ENCODE measurements around the gene PIGQ.

The PIGQ gene

DNA sequence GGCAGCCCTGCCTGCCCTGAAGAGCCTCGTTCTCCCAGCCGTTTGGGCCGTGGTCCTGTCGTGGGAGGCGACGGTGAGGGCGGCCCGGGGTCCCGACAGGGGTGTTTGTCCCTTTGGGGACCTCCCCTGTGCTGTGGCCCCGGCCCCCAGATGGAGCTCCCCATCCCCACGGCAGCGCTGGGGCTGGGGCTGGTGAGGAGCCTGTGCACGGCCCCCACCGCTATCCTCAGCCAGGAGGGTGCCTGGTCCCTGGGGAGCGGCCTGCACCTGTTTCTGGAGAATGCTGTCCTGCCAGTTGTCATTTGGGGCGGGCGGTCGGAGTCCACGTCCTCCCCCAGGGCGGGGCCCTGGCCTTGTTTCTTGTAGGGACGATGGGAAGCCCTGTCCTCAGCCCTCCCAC lies 35.6 kb upstream of the PIGQ start:
- DNase-seq (ENCODE audit: low read depth, low spot score): no peak

GRCh38 chr16:534856-535445 lies 34.8 kb upstream of the PIGQ start:
- DNase-seq (ENCODE audit: low read depth, low spot score): no peak

- no peak for DNase-seq (ENCODE audit: low read depth, low spot score)
Measured at GRCh38 chr16:535446-536405, 34.0 kb upstream of the PIGQ start.

DNA sequence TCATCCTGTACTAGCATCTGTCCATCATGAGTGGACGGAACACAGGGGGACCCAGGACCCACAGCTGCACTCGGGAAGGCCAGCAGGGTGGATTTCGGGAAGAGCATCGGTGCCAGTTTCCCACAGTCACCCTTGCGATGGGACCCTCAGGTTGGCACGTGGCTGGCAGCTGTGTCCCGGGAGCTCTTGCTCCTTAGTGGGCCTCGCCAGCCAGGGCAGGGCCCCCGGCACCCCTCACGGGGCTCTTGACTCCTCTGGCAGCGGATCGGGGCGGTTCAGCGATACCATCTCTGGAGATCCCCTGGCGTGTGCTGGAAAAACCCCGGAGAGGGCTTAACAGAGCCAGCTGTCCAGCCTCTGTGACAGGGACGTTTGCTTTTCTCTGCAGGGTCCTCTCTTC lies 33.0 kb upstream of the PIGQ start:
- DNase-seq (ENCODE audit: low read depth, low spot score): no peak

DNA sequence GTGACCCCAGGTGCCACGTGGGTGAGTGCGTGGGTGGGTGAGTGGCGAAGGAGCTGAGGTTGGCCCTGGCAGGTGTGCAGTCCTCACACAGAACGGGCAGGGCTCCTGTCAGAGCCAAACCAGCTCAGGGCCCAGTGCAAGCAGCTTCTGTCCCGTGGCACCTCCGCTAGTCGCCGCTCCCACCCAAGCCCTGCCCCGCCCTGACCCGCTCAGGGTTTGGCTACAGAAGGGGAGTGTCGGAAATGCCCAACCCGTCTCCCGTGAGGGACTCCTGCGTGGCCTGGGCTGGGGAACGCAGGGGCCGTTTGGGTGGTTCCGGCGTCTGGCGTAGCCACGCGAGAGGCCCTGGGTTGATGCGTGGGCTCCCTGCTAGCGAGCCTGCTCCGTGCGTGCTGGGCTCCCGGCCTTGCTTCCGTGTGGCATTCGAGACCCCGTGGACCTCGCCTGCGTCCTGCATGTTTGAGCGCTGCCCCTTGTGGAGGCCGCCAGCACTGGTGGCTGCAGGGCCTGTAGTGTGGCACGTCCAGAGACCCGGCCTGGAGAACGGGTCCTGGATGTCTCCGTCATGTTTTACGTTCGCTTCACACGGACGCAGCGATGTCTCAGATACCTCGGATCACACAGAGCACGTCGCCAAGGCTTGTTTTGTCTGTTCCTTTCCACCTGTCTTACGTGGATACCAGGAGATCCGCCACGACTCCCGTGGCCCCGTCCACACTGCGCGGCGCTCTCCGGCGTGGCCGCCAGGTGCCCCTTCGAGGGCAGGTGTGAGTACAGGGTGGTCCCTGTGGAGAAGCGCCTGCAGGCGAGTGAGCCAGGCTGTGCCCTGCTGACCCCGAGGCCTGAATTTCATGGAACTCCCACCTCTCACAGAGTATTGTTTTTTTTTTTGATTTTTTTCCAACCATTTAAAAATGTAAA lies 32.1 kb upstream of the PIGQ start:
- no peak for DNase-seq (ENCODE audit: low read depth, low spot score)

- no peak for DNase-seq (ENCODE audit: low read depth, low spot score)
Measured at GRCh38 chr16:539901-540530, 29.8 kb upstream of the PIGQ start.

DNA sequence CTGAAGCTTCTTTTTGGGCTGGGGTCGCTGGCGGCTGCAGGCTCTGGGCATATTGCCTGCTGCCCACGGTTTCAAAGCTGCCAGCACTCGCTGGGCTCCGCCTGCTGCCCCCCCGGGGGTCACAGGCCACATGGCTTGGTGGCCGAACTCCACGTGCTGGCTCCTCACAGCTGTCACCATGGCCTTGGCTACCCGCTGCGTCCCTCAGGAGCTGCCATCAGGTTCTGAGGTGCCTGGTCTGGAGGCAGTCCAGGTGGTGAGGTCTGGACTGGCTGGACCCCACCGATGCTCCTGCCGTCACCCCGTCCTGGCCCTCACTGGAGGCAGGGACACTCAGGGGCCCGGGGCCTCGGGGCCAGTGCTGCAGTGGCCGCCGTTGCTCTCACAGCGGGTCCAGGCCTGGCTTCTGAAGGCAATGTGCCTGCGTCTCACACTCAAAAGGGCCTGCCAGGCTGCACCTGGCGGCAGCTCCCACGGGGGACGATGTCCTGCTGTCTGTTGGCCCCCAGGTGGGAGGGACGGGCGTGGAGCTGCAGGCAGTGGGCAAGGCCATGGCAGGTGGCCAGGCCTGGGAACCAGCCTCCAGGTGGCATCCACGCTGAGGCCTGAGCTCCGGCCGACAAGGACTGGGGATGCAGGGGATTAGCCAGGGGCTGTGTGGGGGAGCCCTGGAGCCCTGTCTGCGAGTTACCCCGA lies 29.0 kb upstream of the PIGQ start:
- DNase-seq (ENCODE audit: low read depth, low spot score): no peak

DNA sequence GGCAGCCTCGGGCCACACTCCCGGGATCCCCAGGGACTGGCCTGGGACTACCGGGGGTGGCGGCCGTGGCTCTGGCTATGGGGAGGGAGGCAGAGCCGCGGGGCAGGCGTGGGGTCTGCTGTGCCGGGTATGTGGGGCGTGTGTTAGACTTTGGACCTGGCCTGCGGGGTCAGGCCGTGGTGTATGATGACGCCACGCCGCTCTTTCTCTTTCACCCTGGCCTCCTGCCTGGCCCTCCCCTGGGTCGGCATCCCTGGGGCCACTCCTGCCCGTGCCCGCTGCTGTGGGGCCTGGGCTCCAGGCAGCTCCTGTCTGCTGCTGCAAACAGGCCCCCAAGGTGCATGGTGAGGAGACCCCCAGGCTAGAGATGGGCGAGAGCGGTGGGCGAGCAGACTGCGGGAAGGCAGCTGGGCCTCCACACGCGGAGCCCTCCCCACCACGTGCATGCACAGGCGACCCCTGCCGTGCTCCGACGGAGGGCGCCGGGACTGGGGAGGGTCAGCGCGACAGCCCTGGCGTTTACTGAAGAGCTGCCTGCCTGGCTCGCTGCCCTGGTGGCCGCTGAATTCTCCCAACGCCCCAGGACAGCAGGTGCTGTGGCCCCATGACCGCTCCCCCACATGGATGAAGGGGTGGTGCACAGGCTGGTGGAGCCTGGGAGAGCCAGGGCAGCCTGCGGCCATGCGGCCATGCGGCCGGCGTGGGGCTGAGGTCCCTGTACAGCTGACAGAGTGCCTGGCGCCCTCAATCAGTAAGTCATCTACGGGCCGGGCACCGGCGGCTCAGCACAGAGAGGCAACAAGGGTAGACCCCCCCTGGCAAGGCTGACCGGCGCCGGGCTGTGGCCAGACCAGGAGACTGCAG lies 26.2 kb upstream of the PIGQ start:
- DNase-seq (ENCODE audit: low read depth, low spot score): no peak

DNA sequence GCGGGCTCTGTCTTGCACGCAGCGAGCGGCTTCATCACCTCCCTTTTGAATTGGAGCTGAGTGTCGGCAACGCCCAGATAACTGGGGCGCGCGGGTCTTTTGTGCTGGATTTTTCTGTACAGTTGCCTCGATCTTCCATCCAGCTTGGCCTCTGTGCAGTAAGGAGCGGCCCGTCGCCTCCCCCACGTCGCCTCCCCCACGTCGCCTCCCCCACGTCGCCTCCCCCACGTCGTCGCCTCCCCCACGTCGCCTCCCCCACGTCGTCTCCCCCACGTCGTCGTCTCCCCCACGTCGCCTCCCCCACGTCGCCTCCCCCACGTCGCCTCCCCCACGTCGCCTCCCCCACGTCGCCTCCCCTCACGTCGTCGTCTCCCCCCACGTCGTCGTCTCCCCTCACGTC lies 25.3 kb upstream of the PIGQ start:
- no peak for DNase-seq (ENCODE audit: low read depth, low spot score)

- DNase-seq (ENCODE audit: low read depth, low spot score): no peak
Measured at GRCh38 chr16:546909-547770, 22.6 kb upstream of the PIGQ start.

GRCh38 chr16:548586-548985 lies 21.2 kb upstream of the PIGQ start:
- no peak for DNase-seq (ENCODE audit: low read depth, low spot score)

DNA sequence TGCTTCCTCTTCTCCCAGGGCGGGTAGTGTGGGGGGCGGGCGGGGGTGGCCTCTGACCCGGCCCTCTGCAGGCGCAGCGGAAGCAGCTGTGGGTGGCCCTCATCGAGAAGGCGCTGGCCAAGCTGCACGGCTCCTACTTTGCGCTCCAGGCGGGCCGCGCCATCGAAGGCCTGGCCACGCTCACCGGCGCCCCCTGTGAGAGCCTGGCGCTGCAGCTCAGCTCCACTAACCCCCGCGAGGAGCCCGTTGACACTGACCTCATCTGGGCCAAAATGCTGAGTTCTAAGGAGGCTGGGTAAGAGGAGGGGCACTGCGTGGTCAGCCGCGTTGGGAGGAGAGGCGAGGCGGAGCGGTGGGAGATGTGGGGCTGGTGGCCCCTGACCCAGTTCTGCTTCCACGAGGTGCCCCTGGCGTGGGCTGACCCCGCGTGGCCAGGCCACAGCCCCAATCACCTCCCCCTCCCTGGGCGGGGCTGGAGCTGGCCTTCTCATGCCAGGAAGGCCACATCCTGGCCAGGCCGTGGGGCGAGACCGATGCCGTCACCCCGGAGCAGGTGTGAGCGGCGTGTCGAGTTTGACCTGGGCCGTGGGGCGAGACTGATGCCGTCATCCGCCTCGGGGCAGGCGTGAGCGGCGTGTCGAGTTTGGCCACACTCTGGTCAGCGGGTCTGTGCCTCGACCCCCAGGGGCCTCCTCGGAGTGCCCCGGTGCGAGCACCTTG lies 20.1 kb upstream of the PIGQ start:
- DNase-seq (ENCODE audit: low read depth, low spot score): no peak

DNA sequence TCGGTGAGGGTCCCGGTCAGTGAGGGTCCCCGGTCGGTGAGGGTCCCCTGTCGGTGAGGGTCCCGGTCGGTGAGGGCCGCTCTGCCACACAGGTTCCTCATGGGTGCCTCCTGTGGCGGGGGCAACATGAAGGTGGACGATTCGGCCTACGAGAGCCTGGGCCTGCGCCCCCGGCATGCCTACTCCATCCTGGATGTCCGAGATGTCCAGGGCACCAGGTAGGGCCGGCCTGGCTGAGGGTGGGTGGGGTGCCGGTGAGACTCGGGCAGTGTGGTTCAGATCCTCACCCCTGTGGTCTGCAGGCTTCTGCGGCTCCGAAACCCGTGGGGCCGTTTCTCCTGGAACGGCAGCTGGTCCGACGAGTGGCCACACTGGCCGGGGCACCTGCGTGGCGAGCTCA lies 18.6 kb upstream of the PIGQ start:
- no peak for DNase-seq (ENCODE audit: low read depth, low spot score)

DNA sequence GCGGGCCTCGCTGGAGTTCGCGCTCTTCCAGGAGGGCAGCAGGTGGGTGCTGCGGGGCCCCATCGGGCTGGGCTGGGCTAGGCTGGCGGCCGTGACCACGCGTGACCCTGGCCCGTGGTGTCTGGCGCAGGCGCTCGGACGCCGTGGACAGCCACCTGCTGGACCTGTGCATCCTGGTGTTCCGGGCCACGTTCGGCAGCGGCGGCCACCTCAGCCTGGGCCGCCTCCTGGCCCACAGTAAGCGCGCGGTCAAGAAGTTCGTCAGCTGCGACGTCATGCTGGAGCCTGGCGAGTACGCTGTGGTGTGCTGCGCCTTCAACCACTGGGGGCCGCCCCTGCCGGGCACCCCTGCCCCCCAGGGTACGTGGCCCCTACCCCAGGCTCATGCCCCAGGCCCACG lies 17.6 kb upstream of the PIGQ start:
- DNase-seq (ENCODE audit: low read depth, low spot score): no peak

- no peak for DNase-seq (ENCODE audit: low read depth, low spot score)
Measured at GRCh38 chr16:553601-554296, 16.0 kb upstream of the PIGQ start.

DNA sequence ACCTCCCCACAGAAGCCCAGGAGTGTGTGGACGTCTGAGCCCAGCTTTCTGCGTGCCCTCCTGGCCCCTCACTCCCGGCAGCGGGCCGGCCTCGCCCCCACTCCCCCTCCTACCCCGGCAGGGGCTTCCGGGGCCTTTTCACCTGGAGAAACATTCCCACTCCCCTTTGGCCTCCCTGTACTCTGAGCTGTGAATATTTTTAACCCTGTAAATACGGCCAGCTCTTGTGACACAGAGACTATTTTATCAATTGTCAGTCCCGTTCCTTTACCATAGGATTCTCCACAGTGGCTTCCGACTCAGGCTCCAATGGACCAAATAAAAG lies 15.5 kb upstream of the PIGQ start:
- no peak for DNase-seq (ENCODE audit: low read depth, low spot score)

GRCh38 chr16:554640-555365 lies 15.0 kb upstream of the PIGQ start:
- no peak for DNase-seq (ENCODE audit: low read depth, low spot score)

Measured in iPS DF 19.7 (cell line).